GM10248 (cell line): ENCODE data around the gene POLR2L.

ENCODE experiments used
- CTCF ChIA-PET: fragments of 300-600 bp; sonication (Branson Sonifier 250); formaldehyde crosslinking; extraction: SDS; loops from one replicate; lab custom pipeline; 2021; ENCODE audit warnings: antibody characterized with exemption; lab: Yijun Ruan, JAX
- POLR2A ChIA-PET: fragments of 350-650 bp; sonication (Branson Sonifier 250); formaldehyde crosslinking; extraction: SDS; loops from one replicate; lab custom pipeline; 2020; ENCODE audit warnings: antibody characterized with exemption; lab: Yijun Ruan, JAX
- DNase-seq: peaks from one replicate; pipeline ENCODE4 v3.0.0; 2012; ENCODE audit errors: extremely low spot score
- CTCF ChIP-seq: IDR thresholded peaks from 2 replicates; pipeline ENCODE4 v1.5.1; 2012; ENCODE audit warnings: mild to moderate bottlenecking, low read depth; ENCODE audit errors: extremely low read depth, missing control alignments, control extremely low read depth

POLR2L gene

GRCh38 chr11:858053-858761 is 15.9 kb upstream of the POLR2L start:
- ChIA-PET POLR2A (no interaction called here), CTCF (interaction anchor here (3.0 kb wide), 1 partner anchor 11 kb away, joined by 14 read pairs; no protein-coding TSS in a partner anchor)
- no peak for DNase-seq
- TF ChIP-seq CTCF = no peak

DNA sequence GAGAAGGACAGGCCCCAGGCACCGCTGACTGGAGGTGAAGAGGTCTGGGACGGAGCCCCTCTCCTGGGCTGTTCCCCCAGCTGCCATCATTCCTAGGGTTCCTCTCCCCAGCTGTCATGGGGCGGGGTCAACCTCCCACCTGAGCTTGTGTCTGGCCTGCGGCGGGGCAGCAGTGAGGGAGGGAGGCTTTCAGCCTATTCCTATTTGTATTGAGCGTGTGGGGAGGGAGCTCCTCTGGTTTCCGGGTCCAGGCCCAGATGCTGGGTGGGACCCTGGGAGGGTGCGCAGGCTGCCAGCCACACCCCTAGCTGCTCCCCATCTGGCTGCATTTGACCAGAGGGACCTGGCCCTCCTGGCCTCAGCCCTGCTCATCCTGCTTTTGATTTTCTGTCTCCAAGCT is 14.1 kb upstream of the POLR2L start:
- ChIA-PET POLR2A (no interaction called here), CTCF (interaction anchor here (1.4 to 3.0 kb wide), 2 partner anchors 9 to 19 kb away, joined by 3 to 14 read pairs; no protein-coding TSS in a partner anchor)
- no peak for DNase-seq
- TF ChIP-seq CTCF = no peak

DNA sequence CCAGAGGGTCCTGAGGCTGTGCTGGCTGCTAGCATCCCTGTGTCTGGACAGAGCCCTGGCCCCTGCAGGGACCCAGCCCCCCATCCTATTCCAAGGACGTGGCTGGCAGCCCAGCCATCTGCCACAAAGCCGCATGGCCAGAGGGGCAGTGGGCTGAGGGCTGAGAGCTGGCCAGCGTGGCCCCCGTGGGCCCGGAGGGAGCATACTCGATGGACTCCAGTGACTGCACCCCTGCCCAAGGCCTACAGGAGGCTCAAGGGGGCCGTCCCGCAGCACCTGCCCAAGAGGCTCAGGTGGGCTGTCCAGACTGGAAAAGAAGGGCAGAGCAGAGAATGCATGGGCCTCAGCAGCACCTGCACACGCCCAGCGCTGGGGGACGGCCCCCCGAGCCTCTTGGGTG is 13.5 kb upstream of the POLR2L start:
- ChIA-PET POLR2A (no interaction called here), CTCF (interaction anchor here (3.0 kb wide), 1 partner anchor 8 kb away, joined by 14 read pairs; no protein-coding TSS in a partner anchor)
- no peak for TF ChIP-seq CTCF
- no peak for DNase-seq

DNA sequence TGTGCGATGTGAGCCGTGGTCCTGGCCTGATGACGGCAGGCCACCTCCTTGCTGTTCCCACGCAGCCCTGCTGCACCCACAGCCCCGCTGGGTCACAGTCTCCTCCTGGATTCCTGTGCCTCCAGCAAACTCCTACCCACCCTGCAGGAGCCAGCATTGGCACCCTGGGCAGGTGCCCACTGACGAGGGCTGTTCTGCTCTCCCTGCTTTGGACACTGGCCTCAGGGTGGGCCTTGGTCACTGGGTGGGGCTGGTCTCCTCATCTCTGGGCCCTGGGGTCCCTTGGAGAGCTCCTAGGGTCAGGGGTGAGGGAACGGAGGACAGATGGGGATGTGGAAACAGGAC is 13.0 kb upstream of the POLR2L start:
- POLR2A ChIA-PET = no interaction called here
- no peak for TF ChIP-seq CTCF
- CTCF ChIA-PET = no interaction called here
- DNase-seq = no peak

- no peak for DNase-seq
- ChIA-PET CTCF (interaction anchor here (1.0 kb wide), 1 partner anchor 196 kb away, joined by 4 read pairs; no protein-coding TSS in a partner anchor), POLR2A (interaction anchor here (0.5 kb wide), 1 partner anchor 11 kb away, joined by 4 read pairs; no protein-coding TSS in a partner anchor)
- TF ChIP-seq CTCF = no peak
These were observed 12.4 kb upstream of the POLR2L start for GRCh38 chr11:854601-855329.

DNA sequence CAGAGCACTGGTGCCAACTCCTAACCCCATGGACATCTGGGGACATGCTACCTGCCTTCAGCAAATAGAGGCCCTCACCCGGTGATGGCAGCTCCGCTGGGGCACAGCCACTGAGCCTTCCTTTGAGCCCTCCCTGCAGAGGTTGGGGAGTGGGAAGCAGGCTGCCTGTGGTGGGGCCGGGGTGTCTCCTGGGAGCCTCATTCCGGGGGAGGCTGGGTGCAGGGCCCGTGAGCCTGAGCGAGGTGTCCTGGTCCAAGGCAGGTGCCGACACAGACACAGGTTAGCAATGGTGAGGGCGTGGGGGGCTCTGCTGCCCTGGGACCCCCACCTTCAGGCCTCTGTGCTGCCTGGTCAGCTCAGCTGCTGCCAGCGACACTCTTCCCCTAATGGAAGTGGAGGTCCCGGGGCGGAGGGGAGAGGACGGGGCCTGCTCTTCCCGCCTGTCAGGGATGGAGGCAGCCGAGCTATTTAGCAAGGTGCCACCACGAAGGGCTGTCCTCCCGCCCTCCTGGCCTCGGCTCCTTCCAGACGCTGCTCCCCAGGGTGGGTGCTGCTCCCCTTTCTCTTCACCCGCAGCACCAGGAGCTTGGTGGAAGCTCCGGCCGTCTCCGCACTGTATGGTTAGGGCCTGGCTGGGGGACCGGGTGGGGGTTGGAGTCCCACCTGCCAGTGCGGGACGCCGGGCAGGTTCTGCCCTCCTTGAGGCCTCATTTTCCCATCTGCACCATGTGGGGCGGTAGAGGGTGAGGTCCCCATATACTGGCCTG is 11.5 kb upstream of the POLR2L start:
- POLR2A ChIA-PET = interaction anchor here (0.5 to 0.7 kb wide), 2 partner anchors 10 to 174 kb away, joined by 3 to 4 read pairs; no protein-coding TSS in a partner anchor

More for the DNA sequence above, 11.5 kb upstream of the POLR2L start:
- TF ChIP-seq CTCF = no peak
- CTCF ChIA-PET = interaction anchor here (1.0 kb wide), 1 partner anchor 197 kb away, joined by 4 read pairs; no protein-coding TSS in a partner anchor
- no peak for DNase-seq
